Measurements from ENCODE around the gene FASN.

GRCh38 chr17:82070611-82071010 is 27.4 kb downstream of the FASN start:
- TF ChIP-seq POLR2A (IDR thresholded peaks at IDR 0.05): no peak
- TF ChIP-seq CTCF (IDR thresholded peaks at IDR 0.05): no peak
